Brain microvascular endothelial cell (primary cell): ENCODE results near the gene NEDD1.

Experiments used
- DNase-seq: peaks from one replicate; pipeline ENCODE4 v3.0.0-alpha.2; 2020
- H3K27ac ChIP-seq: fragments of 250-450 bp; sonication (Bioruptor Pico); 2 replicates; pipeline ENCODE4 v1.5.1; 2020; ENCODE audit warnings: mild to moderate bottlenecking, moderate library complexity
- H3K27me3 ChIP-seq: fragments of 250-450 bp; sonication (Bioruptor Pico); replicated peaks from 2 replicates; pipeline ENCODE4 v1.5.1; 2020; ENCODE audit warnings: mild to moderate bottlenecking
- H3K36me3 ChIP-seq: fragments of 250-450 bp; sonication (Bioruptor Pico); replicated peaks from 2 replicates; pipeline ENCODE4 v1.5.1; 2020; ENCODE audit warnings: mild to moderate bottlenecking
- H3K4me3 ChIP-seq: 2 replicates; pipeline ENCODE4 v1.5.1; 2011; ENCODE audit warnings: low read depth, mild to moderate bottlenecking, control low read depth, low read length, moderate library complexity
- in situ Hi-C: cut with HindIII; loops from 2 replicates; pipeline ENCODE4 v1.10.0; 2017; ENCODE audit warnings: low sequenced_read_pairs, low pct_ligation_motif_present
- TF ChIP-seq, protein P1 (sequence below): IDR thresholded peaks from 2 replicates; pipeline ENCODE4 v1.5.1; 2011; ENCODE audit warnings: low read depth, mild to moderate bottlenecking, moderate library complexity, low read length, control low read depth, inconsistent platforms; ENCODE audit errors: missing control alignments

The NEDD1 gene

DNA sequence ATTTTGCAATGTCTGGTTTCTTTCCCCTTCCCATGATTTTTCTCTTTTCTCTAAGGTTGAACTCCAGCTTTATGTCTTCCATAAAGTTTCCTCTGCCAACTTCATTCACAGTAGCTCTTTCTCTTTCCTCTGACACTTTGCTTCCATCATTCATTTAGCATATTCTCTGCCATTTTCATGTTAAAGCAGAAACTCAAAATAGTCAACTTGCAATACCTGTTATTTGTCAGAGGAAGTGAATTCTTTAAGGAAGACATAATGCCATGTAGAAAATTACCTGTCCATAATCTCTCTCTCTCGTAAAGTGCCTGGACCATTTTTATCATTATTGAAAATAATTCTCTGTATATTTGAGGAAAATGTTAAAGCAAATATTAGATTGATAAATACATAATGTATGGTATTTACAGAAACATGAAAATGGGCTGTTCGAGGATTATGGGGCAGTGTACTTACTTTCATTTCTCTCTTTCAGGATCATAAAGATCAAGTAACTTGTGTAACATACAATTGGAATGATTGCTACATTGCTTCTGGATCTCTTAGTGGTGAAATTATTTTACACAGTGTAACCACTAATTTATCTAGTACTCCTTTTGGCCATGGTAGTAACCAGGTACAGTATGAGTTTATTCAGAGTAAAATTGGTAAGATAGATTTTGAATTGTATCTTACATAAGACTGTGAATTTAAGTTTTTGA lies 12.6 kb downstream of the NEDD1 start:
- Histone ChIP-seq H3K27me3 (no peaks in the 10 kb centered on the region), H3K4me3 (no peak overlapping the region), H3K27ac (no peak overlapping the region), H3K36me3 (no peaks in the 10 kb centered on the region)
- no peak for DNase-seq
- in situ Hi-C loops: no loop called here
- TF ChIP-seq, protein P1, sequence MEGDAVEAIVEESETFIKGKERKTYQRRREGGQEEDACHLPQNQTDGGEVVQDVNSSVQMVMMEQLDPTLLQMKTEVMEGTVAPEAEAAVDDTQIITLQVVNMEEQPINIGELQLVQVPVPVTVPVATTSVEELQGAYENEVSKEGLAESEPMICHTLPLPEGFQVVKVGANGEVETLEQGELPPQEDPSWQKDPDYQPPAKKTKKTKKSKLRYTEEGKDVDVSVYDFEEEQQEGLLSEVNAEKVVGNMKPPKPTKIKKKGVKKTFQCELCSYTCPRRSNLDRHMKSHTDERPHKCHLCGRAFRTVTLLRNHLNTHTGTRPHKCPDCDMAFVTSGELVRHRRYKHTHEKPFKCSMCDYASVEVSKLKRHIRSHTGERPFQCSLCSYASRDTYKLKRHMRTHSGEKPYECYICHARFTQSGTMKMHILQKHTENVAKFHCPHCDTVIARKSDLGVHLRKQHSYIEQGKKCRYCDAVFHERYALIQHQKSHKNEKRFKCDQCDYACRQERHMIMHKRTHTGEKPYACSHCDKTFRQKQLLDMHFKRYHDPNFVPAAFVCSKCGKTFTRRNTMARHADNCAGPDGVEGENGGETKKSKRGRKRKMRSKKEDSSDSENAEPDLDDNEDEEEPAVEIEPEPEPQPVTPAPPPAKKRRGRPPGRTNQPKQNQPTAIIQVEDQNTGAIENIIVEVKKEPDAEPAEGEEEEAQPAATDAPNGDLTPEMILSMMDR: no peak

DNA sequence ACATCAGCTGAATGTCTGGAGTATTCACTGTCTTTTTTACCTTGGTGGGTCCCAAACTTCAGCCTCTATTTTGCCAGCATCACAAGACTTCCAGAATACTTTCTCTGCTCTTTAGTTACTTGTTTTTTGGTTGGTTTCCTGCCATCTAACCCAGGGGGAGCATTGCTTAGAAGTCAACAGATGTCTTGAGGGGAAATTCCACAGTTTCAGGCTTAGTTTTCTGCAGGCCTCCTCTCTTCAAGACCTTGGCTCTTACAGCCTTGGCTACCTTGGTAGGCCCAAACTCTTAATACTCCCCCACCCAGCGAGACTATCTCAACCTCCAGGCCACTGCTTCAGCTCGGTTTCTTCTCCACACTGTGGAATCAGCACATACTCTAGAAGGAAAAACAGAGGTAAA lies 41.7 kb downstream of the NEDD1 start:
- Histone ChIP-seq H3K4me3 (no peak overlapping the region), H3K27ac (no peak overlapping the region), H3K36me3 (no peaks in the 10 kb centered on the region), H3K27me3 (no peaks in the 10 kb centered on the region)
- no peak for DNase-seq
- TF ChIP-seq, protein P1: no peak
- in situ Hi-C loops: no loop called here

DNA sequence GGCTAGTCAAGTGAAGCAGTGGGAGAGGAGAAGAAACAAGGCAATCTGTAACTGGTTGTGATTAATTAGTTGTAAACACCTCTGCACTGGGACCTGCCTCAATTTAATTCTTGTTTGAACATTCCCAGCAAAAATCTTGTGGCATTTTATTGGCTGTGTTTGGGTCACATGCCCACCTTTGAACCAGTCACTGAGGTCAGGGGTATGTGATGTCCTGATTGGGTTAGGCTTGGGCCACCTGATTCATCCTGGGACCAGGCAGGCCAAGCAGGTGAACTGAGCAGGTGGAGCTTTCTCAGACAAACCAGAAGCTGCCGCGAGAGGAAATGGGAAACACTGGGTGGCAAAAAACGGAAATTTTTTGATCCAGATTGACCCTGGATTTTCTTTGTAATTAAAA lies 72.5 kb downstream of the NEDD1 start:
- H3K36me3 ChIP-seq: no peaks in the 10 kb centered on the region
- H3K4me3 ChIP-seq: no peak overlapping the region
- no peak overlapping the region for H3K27ac ChIP-seq
- no peak for DNase-seq
- H3K27me3 ChIP-seq: no peaks in the 10 kb centered on the region
- in situ Hi-C loops: no loop called here
- TF ChIP-seq, protein P1: no peak

DNA sequence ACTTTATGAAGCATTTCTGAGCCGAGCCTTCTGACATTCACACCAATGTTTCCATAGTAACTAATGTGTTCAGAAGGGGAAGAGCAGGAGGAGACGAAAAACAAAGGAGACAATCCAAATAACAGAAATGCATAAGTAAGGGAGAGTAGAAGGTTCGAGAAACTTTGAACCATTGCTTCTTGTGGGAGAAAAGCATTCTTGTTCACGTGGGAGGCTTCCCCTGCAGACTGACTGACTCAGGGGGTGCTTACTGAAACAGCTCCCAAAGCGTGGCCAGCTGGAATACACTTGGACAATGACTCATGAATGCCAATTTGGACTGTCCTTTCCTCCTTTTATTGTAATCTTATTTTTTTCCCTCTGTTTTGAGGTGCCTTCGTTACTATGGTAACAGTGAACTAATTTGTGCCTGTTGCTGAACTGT lies 73.9 kb downstream of the NEDD1 start:
- no peaks in the 10 kb centered on the region for H3K36me3 ChIP-seq
- H3K4me3 ChIP-seq: no peak overlapping the region
- peak; percentile 92 for DNase-seq
- in situ Hi-C loops: no loop called here
- TF ChIP-seq, protein P1: no peak
- H3K27ac ChIP-seq: peak overlapping the region; percentile 8
- H3K27me3 ChIP-seq: peaks cover 3% of the 10 kb centered on the region

DNA sequence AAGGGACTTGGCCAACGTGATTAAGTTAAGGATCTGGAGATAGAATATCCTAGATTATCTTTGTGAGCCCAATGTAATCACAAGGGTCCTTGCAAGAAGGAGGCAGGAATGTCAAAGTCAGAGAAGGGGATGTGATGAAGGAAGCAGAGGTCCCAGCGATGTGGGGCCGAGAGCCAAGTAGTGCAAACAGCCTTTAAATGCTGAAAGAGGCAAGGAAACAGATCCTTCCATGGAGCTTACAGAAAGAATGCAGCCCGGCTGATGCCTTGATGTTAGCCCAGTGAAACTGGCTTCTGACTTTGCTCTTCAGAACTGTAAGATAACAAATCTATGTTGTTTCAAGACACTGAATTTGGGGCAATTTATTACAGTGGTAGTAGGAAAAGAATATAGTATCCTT lies 74.9 kb downstream of the NEDD1 start:
- no peak for DNase-seq
- no peak overlapping the region for H3K27ac ChIP-seq
- in situ Hi-C loops: no loop called here
- H3K4me3 ChIP-seq: no peak overlapping the region
- H3K36me3 ChIP-seq: no peaks in the 10 kb centered on the region
- TF ChIP-seq, protein P1: no peak
- peaks cover 4% of the 10 kb centered on the region for H3K27me3 ChIP-seq

DNA sequence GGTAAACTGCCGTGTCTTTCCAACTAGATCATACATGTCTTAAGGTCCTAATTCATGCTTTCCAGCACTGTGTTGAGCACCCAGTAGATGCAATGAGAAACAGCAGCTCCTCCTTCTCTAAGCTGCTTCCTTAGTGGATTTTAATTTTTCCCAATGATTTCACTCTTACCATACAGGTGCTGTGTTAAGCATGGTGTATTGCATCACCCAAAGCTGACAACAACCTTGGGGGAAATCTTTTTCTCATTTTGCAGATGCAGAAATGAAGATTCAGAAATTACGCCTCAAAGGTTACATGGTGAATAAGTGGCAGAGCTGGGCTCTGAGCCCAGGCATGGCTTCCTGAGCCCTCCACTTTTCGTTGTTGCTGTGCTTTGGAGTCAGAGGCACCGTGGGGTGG lies 75.6 kb downstream of the NEDD1 start:
- DNase-seq: no peak

More for the DNA sequence above, 75.6 kb downstream of the NEDD1 start:
- TF ChIP-seq, protein P1: no peak
- H3K27ac ChIP-seq: no peak overlapping the region
- H3K27me3 ChIP-seq: peaks cover 4% of the 10 kb centered on the region
- H3K36me3 ChIP-seq: no peaks in the 10 kb centered on the region
- no peak overlapping the region for H3K4me3 ChIP-seq
- in situ Hi-C loops: no loop called here
